CD8-positive, alpha-beta memory T cell (primary cell): ENCODE results near the gene ICAM5. TPM values are rescaled to one million over a fixed set of nuclear protein-coding genes. Genes with fewer than 3 reads are reported as not detected.
A peak's percentile ranks its signal among the peaks of the same experiment; 100 is the strongest.

Experiments
- CTCF ChIA-PET: fragments of 350-600 bp; sonication (Branson Sonifier 250); formaldehyde crosslinking; loops from one replicate; lab custom pipeline; 2021; ENCODE audit warnings: antibody characterized with exemption; lab: Charles Lee
- POLR2A ChIA-PET: fragments of 350-600 bp; sonication (Branson Sonifier 250); formaldehyde crosslinking; loops from one replicate; lab custom pipeline; 2021; ENCODE audit warnings: antibody characterized with exemption; lab: Charles Lee
- DNase-seq, 5 donors: peaks; one replicate each; pipeline versions ENCODE4 v3.0.0 to v3.0.0-alpha.2; 2020 to 2022; ENCODE audit warnings: mixed read lengths in 1 of 5
- H3K27ac ChIP-seq: one replicate; pipeline ENCODE4 v1.7.0; 2013; ENCODE audit warnings: low read depth, mild to moderate bottlenecking, low read length, moderate library complexity
- H3K27me3 ChIP-seq: 2 replicates; pipeline ENCODE4 v1.7.0; 2013; ENCODE audit warnings: low read length, mild to moderate bottlenecking; ENCODE audit not compliant: insufficient read depth, poor library complexity, severe bottlenecking
- H3K36me3 ChIP-seq: 2 replicates; pipeline ENCODE4 v1.7.0; 2013; ENCODE audit warnings: mild to moderate bottlenecking, low read length, moderate library complexity; ENCODE audit not compliant: insufficient read depth
- H3K4me1 ChIP-seq: 2 replicates; pipeline ENCODE4 v1.7.0; 2013; ENCODE audit warnings: mild to moderate bottlenecking, low read length, moderate library complexity; ENCODE audit not compliant: insufficient read depth
- H3K4me3 ChIP-seq: 2 replicates; pipeline ENCODE4 v1.7.0; 2013; ENCODE audit warnings: mild to moderate bottlenecking, low read length
- H3K9me3 ChIP-seq: 2 replicates; pipeline ENCODE4 v1.7.0; 2013; ENCODE audit warnings: mild to moderate bottlenecking, low read length
- H3K27ac Mint-ChIP-seq, 8 donors: one replicate each; pipeline ENCODE4 v1.8.0; 2020 to 2021; ENCODE audit warnings: mixed read lengths in 8 of 8, mild to moderate bottlenecking in 6 of 8, inconsistent platforms in 3 of 8, moderate library complexity in 3 of 8
- H3K27me3 Mint-ChIP-seq, 2 donors: one replicate each; pipeline ENCODE4 v1.8.0; 2020 to 2021; ENCODE audit warnings: mixed read lengths in 2 of 2, mild to moderate bottlenecking in 1 of 2, moderate library complexity in 1 of 2
- H3K36me3 Mint-ChIP-seq, 3 donors: one replicate each; pipeline ENCODE4 v1.8.0; 2020 to 2021; ENCODE audit warnings: mixed read lengths in 3 of 3, inconsistent platforms in 1 of 3, mild to moderate bottlenecking in 1 of 3
- H3K4me1 Mint-ChIP-seq, 3 donors: one replicate each; pipeline ENCODE4 v1.8.0; 2020 to 2021; ENCODE audit warnings: mixed read lengths in 3 of 3, inconsistent platforms in 1 of 3, mild to moderate bottlenecking in 1 of 3
- H3K4me3 Mint-ChIP-seq, 7 donors: one replicate each; pipeline ENCODE4 v1.8.0; 2020 to 2021; ENCODE audit warnings: mixed read lengths in 7 of 7, mild to moderate bottlenecking in 6 of 7, moderate library complexity in 4 of 7, inconsistent platforms in 2 of 7
- H3K9me3 Mint-ChIP-seq, 5 donors: one replicate each; pipeline ENCODE4 v1.8.0; 2020 to 2022; ENCODE audit warnings: mixed read lengths in 5 of 5, mild to moderate bottlenecking in 3 of 5, moderate library complexity in 2 of 5, inconsistent platforms in 1 of 5
- polyA plus RNA-seq: library from polyadenylated mRNA; unstranded; fragments of 300-500 nt; fragmentation: Illumina TruSeq; gene quantifications from one replicate; pipeline ENCODE4 v1.2.3, GENCODE V29; 2021
- total RNA-seq, 2 experiments: library from RNA; stranded (reverse); gene quantifications; one replicate each; pipeline ENCODE4 v1.2.3, GENCODE V29; 2021

ICAM5 gene
- total and polyA plus RNA-seq, 3 experiments from 2014 or later = 1.8 to 2.0 TPM; not detected in 1

GRCh38 chr19:10293637-10294367 is 4.0 kb downstream of the ICAM5 start:
- H3K36me3 Mint-ChIP-seq = no peaks in the 10 kb centered on the region
- ChIA-PET CTCF (interaction anchor here (8.0 kb wide), 1 partner anchor 22 kb away, joined by 71 read pairs; the partner anchor contains the start of gene ICAM1), POLR2A (no interaction called here)
- no peak for DNase-seq
- H3K27ac ChIP-seq = no peak overlapping the region
- no peaks in the 10 kb centered on the region for H3K9me3 Mint-ChIP-seq
- H3K4me3 ChIP-seq = no peak overlapping the region
- peak overlapping the region in 5 of 7 donors; percentile 54 to 88 (median 83) for H3K4me3 Mint-ChIP-seq
- H3K27ac Mint-ChIP-seq = peak overlapping the region in 3 of 8 donors; percentile 9 to 88 (median 73)
- H3K27me3 ChIP-seq = peaks cover 48% of the 10 kb centered on the region
- H3K4me1 ChIP-seq = peaks cover 62% of the 10 kb centered on the region
- H3K36me3 ChIP-seq = no peaks in the 10 kb centered on the region
- no peaks in the 10 kb centered on the region for H3K9me3 ChIP-seq
- H3K4me1 Mint-ChIP-seq = peaks cover 45 to 60% (median 47%) of the 10 kb centered on the region in 3 donors
- peaks cover 48 to 53% of the 10 kb centered on the region in 2 donors for H3K27me3 Mint-ChIP-seq

- Mint-ChIP-seq H3K9me3 (no peaks in the 10 kb centered on the region), H3K27ac (no peak overlapping the region), H3K27me3 (peaks cover 42 to 48% of the 10 kb centered on the region in 2 donors), H3K36me3 (no peaks in the 10 kb centered on the region), H3K4me1 (peaks cover 40 to 54% (median 41%) of the 10 kb centered on the region in 3 donors), H3K4me3 (peak overlapping the region; percentile 19 to 86 (median 50))
- ChIA-PET POLR2A (no interaction called here), CTCF (interaction anchor here (8.0 kb wide), 1 partner anchor 22 kb away, joined by 71 read pairs; the partner anchor contains the start of gene ICAM1)
- H3K36me3 ChIP-seq = no peaks in the 10 kb centered on the region
- H3K27ac ChIP-seq = no peak overlapping the region
- H3K9me3 ChIP-seq = no peaks in the 10 kb centered on the region
- DNase-seq = no peak
- peaks cover 57% of the 10 kb centered on the region for H3K4me1 ChIP-seq
- peaks cover 46% of the 10 kb centered on the region for H3K27me3 ChIP-seq
- H3K4me3 ChIP-seq = no peak overlapping the region
These were observed 4.6 kb downstream of the ICAM5 start for GRCh38 chr19:10294368-10294697.

GRCh38 chr19:10295305-10295846 is 5.6 kb downstream of the ICAM5 start:
- Histone ChIP-seq H3K9me3 (no peaks in the 10 kb centered on the region), H3K4me3 (peak overlapping the region; percentile 69), H3K4me1 (peaks cover 48% of the 10 kb centered on the region), H3K27ac (no peak overlapping the region), H3K27me3 (peaks cover 46% of the 10 kb centered on the region), H3K36me3 (no peaks in the 10 kb centered on the region)
- Mint-ChIP-seq H3K4me1 (peaks cover 36 to 46% (median 37%) of the 10 kb centered on the region in 3 donors), H3K36me3 (no peaks in the 10 kb centered on the region), H3K27me3 (peaks cover 36 to 42% of the 10 kb centered on the region in 2 donors), H3K4me3 (peak overlapping the region; percentile 78 to 93 (median 86)), H3K9me3 (no peaks in the 10 kb centered on the region), H3K27ac (peak overlapping the region in 7 of 8 donors; percentile 48 to 93 (median 73))
- DNase-seq = peak; percentile 57 to 84 (median 71)
- POLR2A ChIA-PET = no interaction called here
- CTCF ChIA-PET = interaction anchor here (1.2 kb wide), 1 partner anchor 25 kb away, joined by 7 read pairs; the partner anchor contains the start of gene ICAM1

GRCh38 chr19:10295847-10296591 is 6.3 kb downstream of the ICAM5 start:
- Mint-ChIP-seq H3K9me3 (no peaks in the 10 kb centered on the region), H3K27ac (peak overlapping the region in 7 of 8 donors; percentile 48 to 93 (median 73)), H3K36me3 (no peaks in the 10 kb centered on the region), H3K4me3 (peak overlapping the region; percentile 78 to 93 (median 86)), H3K4me1 (peaks cover 31 to 40% (median 31%) of the 10 kb centered on the region in 3 donors), H3K27me3 (peaks cover 31 to 36% of the 10 kb centered on the region in 2 donors)
- CTCF ChIA-PET = interaction anchor here (1.2 kb wide), 1 partner anchor 26 kb away, joined by 7 read pairs; the partner anchor contains the start of gene ICAM1
- H3K4me1 ChIP-seq = peaks cover 42% of the 10 kb centered on the region
- no peaks in the 10 kb centered on the region for H3K36me3 ChIP-seq
- H3K4me3 ChIP-seq = peak overlapping the region; percentile 69
- no peaks in the 10 kb centered on the region for H3K9me3 ChIP-seq
- POLR2A ChIA-PET = no interaction called here
- H3K27me3 ChIP-seq = peaks cover 40% of the 10 kb centered on the region
- DNase-seq = no peak
- H3K27ac ChIP-seq = no peak overlapping the region

- H3K9me3 Mint-ChIP-seq = no peaks in the 10 kb centered on the region
- peaks cover 5% of the 10 kb centered on the region for H3K27me3 ChIP-seq
- no peak overlapping the region for H3K4me3 Mint-ChIP-seq
- no peak overlapping the region for H3K4me3 ChIP-seq
- peaks cover 0 to 4% (median 0%) of the 10 kb centered on the region in 3 donors for H3K36me3 Mint-ChIP-seq
- ChIA-PET CTCF (interaction anchor here (1.4 kb wide), 1 partner anchor 29 kb away, joined by 5 read pairs; the partner anchor contains the start of gene ICAM1), POLR2A (no interaction called here)
- no peaks in the 10 kb centered on the region for H3K9me3 ChIP-seq
- no peaks in the 10 kb centered on the region for H3K36me3 ChIP-seq
- H3K4me1 ChIP-seq = peaks cover 12% of the 10 kb centered on the region
- DNase-seq = no peak
- peaks cover 3 to 8% of the 10 kb centered on the region in 2 donors for H3K27me3 Mint-ChIP-seq
- H3K4me1 Mint-ChIP-seq = peaks cover 7 to 12% (median 9%) of the 10 kb centered on the region in 3 donors
- H3K27ac Mint-ChIP-seq = peak overlapping the region in 1 of 8 donors; percentile 47
- H3K27ac ChIP-seq = peak overlapping the region; percentile 57
These were observed 10.1 kb downstream of the ICAM5 start for GRCh38 chr19:10299545-10300458.

- ChIA-PET POLR2A (no interaction called here), CTCF (no interaction called here)
- Mint-ChIP-seq H3K4me3 (no peak overlapping the region), H3K9me3 (no peaks in the 10 kb centered on the region), H3K27ac (no peak overlapping the region), H3K36me3 (peaks cover 0 to 10% (median 0%) of the 10 kb centered on the region in 3 donors), H3K27me3 (peaks cover 0 to 3% of the 10 kb centered on the region in 2 donors), H3K4me1 (no peaks in the 10 kb centered on the region)
- Histone ChIP-seq H3K4me3 (no peak overlapping the region), H3K36me3 (no peaks in the 10 kb centered on the region), H3K27ac (peak overlapping the region; percentile 47), H3K4me1 (no peaks in the 10 kb centered on the region), H3K27me3 (no peaks in the 10 kb centered on the region), H3K9me3 (no peaks in the 10 kb centered on the region)
- DNase-seq = no peak
These were observed 15.5 kb downstream of the ICAM5 start for GRCh38 chr19:10305139-10305806.

GRCh38 chr19:10306327-10306726 is 16.6 kb downstream of the ICAM5 start:
- POLR2A ChIA-PET = no interaction called here
- no peak for DNase-seq

More at GRCh38 chr19:10306327-10306726, 16.6 kb downstream of the ICAM5 start:
- Mint-ChIP-seq H3K27me3 (peaks cover 0 to 3% of the 10 kb centered on the region in 2 donors), H3K27ac (no peak overlapping the region), H3K4me3 (no peak overlapping the region), H3K9me3 (no peaks in the 10 kb centered on the region), H3K4me1 (no peaks in the 10 kb centered on the region), H3K36me3 (peaks cover 0 to 14% (median 0%) of the 10 kb centered on the region in 3 donors)
- Histone ChIP-seq H3K4me3 (no peak overlapping the region), H3K9me3 (no peaks in the 10 kb centered on the region), H3K27me3 (no peaks in the 10 kb centered on the region), H3K36me3 (no peaks in the 10 kb centered on the region), H3K27ac (no peak overlapping the region), H3K4me1 (no peaks in the 10 kb centered on the region)
- CTCF ChIA-PET = interaction anchor here (0.9 kb wide), 1 partner anchor 187 kb away, joined by 3 read pairs; no protein-coding TSS in a partner anchor
